HT1080 (cell line): ENCODE results near the gene IFNLR1. TPM values are rescaled to one million over a fixed set of nuclear protein-coding genes. Genes with fewer than 3 reads are reported as not detected.

ENCODE experiments used
- DNase-seq: peaks from one replicate; pipeline ENCODE4 v3.0.0-alpha.2; 2015; ENCODE audit warnings: low read depth
- total RNA-seq: library from RNA; depleted of rRNA; stranded (reverse); fragments of >200 nt; shearing (Covaris generic); gene quantifications from 2 replicates; pipeline ENCODE4 v1.2.3, GENCODE V29; 2014

The IFNLR1 gene
- total RNA-seq, 1 experiment from 2014 or later, result not detected

- peak; percentile 84 for DNase-seq
Observed at GRCh38 chr1:24150234-24151174, 36.6 kb downstream of the IFNLR1 start.

- DNase-seq, result peak; percentile 81
Observed at GRCh38 chr1:24149866-24150233, 37.2 kb downstream of the IFNLR1 start.

DNA sequence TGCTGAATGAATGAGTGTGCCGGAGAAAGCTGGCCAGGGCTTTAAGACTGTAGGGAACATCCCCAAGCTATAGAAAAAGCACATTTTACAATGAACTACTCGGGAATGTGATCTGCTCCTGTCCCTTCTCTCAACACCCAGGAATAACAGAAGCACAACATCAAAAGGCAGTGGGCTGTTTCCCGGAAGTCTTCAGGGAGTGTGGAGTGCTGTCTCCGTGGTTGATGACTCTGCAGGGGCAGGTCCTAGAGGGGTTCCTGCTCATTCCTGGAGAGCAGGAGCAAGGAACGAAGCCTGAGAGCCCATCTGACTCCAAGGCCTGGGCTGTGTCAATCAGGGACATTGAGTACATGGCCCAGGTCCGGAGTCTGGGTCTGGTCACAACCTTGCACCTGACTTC, 39.3 kb downstream of the IFNLR1 start:
- DNase-seq, result no peak

GRCh38 chr1:24147194-24147593, 39.9 kb downstream of the IFNLR1 start:
- no peak for DNase-seq

DNA sequence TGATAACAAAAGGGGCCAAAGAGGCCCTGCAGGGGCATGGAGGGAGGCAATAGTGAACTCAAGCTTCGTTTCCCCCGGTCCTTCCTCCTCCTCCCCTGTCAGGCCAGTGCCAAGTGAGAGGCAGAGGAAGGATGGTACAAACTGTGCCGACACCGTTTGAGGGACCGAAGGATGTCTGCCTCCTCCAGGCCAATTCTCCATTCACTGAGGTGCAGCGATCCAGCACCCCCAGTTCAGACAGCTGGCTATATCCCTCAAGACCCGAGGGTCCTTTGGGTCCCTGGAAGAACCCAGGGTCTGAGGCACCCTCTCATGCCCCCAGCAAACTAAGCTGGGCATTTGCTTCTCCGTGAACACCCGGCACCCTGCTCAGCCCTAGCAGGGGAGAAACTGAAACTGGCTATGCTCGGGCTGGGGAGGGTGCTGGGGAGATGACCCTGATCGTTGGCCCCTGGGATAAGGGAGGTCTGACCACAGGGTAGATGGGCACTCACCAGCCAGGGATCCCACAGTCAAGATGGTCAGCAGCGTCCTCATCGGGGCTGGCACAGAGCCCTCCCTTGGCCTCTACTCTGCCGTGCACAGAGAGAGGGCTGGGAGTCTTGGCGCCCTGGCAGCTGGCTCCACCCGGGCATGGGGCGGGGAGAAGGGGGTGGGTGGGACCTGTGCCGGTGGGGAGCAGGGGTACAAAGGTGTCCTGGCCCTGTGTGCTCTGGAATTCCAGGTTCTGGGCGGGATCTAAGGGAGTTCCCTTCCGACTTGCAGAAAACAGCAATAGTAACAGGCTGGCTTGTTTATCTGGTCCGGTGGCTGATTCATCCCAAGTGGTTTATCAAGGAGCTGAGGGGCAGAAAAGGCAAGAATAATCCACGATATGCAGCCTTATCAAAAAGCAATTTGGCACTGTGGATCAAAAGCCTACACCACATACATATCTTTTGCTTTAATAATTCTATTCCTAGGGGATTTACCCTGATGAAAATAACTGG, 44.2 kb downstream of the IFNLR1 start, which contains the start of gene IL22RA1:
IL22RA1 (minus strand) TSS at position 595 of the 989 bp plus-strand sequence; CDS start at position 537, 58 bp downstream.
- DNase-seq, result no peak

DNA sequence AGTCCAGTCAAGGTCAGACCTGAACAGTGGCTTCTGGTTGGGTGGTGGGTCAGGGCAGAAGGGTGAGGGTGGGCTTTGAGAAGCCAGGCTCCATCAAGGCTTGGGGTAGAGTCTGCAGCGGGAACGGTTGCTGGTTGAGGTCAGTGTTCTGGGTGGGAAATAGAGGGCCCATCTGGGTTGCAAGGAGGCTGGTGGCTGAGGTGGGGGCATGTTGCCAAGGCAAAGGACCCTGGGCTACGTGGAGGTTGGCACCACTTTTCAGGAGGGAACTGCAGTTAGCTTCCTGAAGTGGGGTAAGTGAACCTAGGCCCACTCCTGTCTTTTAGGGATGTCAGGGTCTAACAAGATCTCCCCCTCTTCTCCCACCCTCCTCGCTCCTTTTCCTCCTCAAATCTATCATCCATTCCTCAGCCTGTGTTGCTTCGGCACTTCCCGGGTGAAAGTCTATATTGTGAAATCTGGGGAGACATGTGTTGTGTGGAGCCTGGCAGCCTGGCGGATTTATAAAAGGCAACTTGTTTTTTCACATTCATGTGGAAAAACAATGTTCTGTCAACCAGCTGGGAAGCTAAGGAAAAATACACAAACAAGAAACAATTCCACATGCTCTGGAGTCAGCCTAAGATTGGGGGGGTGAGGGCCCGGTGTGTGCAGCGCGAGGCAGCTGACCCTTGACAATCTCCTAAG, 45.6 kb downstream of the IFNLR1 start:
- DNase-seq, result no peak

DNA sequence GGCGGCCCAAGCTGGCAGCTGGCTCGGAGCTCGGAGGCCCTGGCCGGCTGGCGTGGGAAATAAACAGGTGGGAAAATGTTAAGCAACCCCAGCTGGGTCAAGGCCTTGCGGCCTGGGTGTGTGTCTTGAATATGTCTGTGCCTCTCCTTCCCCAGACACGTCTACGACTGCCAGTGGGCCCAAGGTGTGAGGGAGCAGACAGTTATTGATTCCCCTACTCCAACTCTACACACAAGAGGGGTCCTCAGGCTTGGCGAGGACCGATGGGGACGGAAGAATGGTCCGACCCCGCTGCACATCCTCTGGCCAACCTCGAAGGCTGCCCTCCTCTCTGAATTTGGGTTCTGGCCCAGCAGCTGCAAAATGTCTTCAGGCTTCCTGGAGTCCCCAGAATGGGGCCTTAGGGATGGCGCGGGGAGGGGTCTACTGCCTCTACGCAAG, 46.3 kb downstream of the IFNLR1 start:
- DNase-seq, result no peak

GRCh38 chr1:24139841-24140425, 47.2 kb downstream of the IFNLR1 start:
- DNase-seq, result no peak

DNA sequence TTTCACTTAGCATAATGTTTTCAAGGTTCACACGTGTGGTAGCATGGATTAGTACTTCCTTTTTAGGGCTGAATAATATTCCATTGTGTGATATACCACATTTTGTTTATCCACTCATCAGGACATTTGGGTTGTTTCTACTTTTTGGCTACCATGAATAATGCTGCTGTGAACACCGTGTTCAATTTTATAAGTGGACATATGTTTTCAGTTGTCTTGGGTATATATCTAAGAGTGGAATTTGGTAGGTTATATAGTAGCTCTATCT, 47.9 kb downstream of the IFNLR1 start:
- DNase-seq, result no peak

DNA sequence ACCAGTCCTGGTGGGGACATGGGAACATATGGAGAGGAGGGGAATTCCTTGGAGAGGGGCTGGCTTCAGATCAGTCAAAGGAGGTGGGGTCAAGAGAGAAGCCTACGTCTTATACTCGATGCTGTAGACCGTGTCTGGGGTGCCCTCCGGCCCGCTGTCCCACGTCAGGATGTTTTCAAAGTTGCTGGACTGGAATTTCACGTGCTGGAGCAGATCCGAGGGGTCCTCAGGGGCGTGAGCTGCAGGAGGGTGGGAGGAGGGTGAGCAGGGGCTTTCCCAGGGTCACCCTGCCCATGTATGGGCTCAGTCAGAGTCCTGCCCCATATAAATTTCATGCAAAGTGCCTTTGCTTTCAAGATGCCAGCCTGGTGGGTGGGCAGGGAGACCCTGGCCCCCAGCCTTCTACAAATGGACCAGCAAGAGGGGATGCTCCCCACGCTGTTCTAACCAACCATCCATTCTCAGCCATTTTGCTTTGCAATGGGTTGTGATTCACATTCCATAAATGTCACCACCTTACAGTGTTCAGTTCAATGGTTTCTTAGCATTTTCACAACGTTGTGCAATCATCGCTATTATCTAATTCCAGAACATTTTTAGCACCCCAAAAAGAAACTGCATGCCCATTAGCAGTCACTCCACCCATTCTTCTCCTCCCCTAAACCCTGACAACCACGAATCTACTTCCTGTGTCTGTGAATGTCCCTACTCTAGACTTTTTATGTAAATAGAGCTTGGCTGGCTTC, 48.4 kb downstream of the IFNLR1 start:
- DNase-seq, result no peak

GRCh38 chr1:24136956-24137539, 50.0 kb downstream of the IFNLR1 start:
- no peak for DNase-seq

DNA sequence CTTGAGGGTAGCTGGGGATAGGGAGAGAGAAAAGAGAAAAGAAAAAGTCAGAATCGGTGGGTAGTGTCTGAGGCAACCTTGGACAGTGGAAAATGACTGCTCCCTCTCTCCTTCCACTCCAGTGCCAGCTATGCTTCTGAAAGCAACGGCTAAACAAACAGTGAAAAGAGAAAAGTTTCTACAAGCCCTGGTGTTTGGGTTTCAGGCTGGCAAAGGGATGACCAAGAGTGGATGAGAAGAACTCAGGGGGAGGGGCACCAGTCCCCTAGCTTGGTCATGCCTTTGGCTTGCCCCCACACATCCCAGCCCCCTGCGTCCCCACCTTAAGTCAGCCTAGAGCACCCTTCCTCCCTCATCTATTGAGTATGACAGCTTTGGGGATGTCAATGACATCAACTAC, 52.7 kb downstream of the IFNLR1 start:
- no peak for DNase-seq

GRCh38 chr1:24133819-24134218, 53.3 kb downstream of the IFNLR1 start:
- DNase-seq, result no peak

GRCh38 chr1:24130385-24130784, 56.7 kb downstream of the IFNLR1 start:
- no peak for DNase-seq

- no peak for DNase-seq
Observed at GRCh38 chr1:24127801-24128363, 59.2 kb downstream of the IFNLR1 start.

- no peak for DNase-seq
Observed at GRCh38 chr1:24127134-24127800, 59.8 kb downstream of the IFNLR1 start.

- no peak for DNase-seq
Observed at GRCh38 chr1:24126672-24127023, 60.4 kb downstream of the IFNLR1 start.

- DNase-seq, result peak; percentile 23
Observed at GRCh38 chr1:24126018-24126671, 60.9 kb downstream of the IFNLR1 start.

DNA sequence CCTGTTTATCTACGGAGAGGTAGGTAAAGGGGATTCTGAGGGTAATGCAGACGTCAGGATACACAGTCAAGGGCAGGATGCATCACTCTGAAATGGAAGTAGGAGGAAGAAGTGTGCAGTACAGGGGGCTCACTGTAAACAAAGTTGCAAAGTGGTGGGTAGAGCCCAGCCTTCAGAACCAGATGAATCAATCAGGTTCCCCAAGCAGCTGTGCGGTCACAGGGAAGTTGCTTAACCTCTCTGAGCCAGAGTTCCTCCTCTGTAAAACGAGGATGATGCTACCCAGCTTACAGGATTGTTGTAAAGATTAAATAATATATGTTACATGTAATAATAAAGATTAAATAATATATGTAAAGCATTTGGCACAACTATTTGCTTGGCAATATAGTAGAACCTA, 61.6 kb downstream of the IFNLR1 start:
- DNase-seq, result no peak
